RPMI7951 (cell line): ENCODE measurements around the gene ADGRA3. TPM values are rescaled to one million over a fixed set of nuclear protein-coding genes. Genes with fewer than 3 reads are reported as not detected.

Experiments
- DNase-seq: peaks from one replicate; pipeline ENCODE4 v3.0.0-alpha.2; 2012; ENCODE audit warnings: low read depth
- total RNA-seq: library from RNA; depleted of rRNA; stranded (reverse); fragments of >200 nt; shearing (Covaris generic); gene quantifications from 2 replicates; pipeline ENCODE4 v1.2.3, GENCODE V29; 2014; rRNA removed

ADGRA3 gene, protein sequence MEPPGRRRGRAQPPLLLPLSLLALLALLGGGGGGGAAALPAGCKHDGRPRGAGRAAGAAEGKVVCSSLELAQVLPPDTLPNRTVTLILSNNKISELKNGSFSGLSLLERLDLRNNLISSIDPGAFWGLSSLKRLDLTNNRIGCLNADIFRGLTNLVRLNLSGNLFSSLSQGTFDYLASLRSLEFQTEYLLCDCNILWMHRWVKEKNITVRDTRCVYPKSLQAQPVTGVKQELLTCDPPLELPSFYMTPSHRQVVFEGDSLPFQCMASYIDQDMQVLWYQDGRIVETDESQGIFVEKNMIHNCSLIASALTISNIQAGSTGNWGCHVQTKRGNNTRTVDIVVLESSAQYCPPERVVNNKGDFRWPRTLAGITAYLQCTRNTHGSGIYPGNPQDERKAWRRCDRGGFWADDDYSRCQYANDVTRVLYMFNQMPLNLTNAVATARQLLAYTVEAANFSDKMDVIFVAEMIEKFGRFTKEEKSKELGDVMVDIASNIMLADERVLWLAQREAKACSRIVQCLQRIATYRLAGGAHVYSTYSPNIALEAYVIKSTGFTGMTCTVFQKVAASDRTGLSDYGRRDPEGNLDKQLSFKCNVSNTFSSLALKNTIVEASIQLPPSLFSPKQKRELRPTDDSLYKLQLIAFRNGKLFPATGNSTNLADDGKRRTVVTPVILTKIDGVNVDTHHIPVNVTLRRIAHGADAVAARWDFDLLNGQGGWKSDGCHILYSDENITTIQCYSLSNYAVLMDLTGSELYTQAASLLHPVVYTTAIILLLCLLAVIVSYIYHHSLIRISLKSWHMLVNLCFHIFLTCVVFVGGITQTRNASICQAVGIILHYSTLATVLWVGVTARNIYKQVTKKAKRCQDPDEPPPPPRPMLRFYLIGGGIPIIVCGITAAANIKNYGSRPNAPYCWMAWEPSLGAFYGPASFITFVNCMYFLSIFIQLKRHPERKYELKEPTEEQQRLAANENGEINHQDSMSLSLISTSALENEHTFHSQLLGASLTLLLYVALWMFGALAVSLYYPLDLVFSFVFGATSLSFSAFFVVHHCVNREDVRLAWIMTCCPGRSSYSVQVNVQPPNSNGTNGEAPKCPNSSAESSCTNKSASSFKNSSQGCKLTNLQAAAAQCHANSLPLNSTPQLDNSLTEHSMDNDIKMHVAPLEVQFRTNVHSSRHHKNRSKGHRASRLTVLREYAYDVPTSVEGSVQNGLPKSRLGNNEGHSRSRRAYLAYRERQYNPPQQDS (N-terminal part only)
- total RNA-seq, result 12.4 and 12.9 TPM in 2 replicates

DNA sequence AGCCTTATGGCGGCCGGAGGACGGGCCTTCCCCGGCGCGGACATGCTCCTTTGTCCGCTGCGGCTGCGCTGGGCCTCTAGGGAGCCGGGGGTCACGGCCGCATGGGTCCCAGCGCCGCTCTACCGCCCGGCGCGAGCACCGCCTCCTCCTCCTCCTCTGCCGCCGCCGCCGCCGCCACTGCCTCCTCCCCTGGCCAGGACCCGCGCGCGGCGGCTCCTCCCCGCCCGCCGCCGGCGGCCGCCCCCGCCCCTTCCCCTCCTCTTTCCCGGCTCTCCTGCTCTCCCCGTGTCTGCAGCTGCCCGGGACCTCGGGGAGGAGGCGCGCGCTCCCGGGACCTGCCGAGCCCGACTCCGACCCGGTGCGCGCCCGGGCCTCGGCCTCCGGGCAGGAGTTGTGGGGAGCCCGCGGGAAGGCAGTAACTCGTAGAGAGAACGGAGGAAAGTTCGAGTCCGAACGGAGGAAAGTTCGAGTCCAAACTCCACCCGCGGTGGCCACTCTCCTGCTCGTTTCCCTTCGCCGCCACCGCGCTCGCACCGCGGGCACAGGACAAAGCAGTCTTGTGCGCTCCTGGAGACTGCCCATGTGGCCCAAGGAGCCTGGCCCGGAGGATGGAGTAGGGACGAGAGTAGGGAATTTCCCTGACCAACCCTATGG lies at the start of gene ADGRA3:
ADGRA3 (minus strand) TSS at position 179 of the 654 bp plus-strand sequence. CDS start 282 bp downstream, outside the sequence.
- DNase-seq, result peak; percentile 75

- DNase-seq, result no peak
Measured at GRCh38 chr4:22556495-22556894, 40.6 kb upstream of the ADGRA3 start.

DNA sequence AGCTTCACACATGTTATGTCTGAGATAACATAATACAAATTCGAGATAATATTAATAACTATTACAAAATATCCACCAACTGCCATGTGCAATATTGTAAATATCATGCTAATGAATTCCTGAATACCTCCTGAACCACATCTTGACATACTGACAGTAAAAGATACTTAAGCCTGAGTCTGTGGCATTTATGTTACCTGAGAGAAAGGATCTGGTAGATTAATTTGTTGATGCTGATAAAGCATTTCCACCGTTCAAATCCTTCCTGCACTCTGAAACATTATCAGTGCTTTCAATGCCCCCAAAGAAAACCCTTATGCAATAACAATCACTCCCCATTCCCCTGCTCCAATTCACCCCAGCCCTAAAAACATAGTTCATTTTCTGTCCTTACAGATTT lies 38.8 kb upstream of the ADGRA3 start:
- DNase-seq, result no peak

DNA sequence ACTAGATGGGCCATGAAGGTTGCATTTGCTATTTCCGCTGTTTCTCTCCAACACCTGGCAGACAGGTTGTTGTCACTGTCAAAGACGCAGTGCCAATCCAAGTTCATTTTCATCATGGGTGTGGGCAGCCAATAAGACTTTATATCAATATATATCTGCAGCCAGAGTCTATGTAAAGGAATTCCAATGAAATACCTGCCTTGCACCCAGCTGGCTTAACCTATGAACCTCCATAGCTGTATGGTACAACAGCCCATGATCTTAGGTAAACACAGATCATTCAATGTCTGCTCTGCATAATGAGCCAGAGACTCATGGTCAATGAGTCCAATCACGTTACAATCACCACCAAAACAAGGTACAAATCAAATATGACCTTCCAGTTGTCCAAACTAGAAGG lies 37.7 kb upstream of the ADGRA3 start:
- DNase-seq, result no peak

GRCh38 chr4:22552812-22553211 lies 36.9 kb upstream of the ADGRA3 start:
- DNase-seq, result no peak

- no peak for DNase-seq
Measured at GRCh38 chr4:22551550-22551949, 35.7 kb upstream of the ADGRA3 start.

- DNase-seq, result no peak
Measured at GRCh38 chr4:22546299-22546698, 30.4 kb upstream of the ADGRA3 start.

DNA sequence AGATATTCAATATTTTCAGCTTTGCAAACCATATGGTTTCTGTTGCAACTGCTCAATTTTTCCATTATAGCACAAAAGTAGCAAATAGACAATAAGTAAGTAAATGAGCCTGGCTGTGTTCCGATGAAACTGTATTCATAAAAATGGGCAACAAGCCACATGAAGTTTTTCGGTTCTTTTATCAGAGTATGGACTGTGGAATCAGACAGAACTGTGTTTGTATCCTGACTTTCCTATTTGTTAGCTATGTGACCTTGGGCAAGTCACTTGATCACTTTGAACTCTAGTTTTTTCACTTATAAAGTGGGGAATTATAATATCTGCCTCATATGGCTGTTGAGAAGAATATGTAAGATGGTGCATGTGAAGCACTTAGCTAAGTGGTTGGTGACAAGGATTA lies 23.4 kb upstream of the ADGRA3 start:
- DNase-seq, result no peak

- no peak for DNase-seq
Measured at GRCh38 chr4:22537864-22538263, 22.0 kb upstream of the ADGRA3 start.

GRCh38 chr4:22534374-22534773 lies 18.5 kb upstream of the ADGRA3 start:
- no peak for DNase-seq

GRCh38 chr4:22532896-22533295 lies 17.0 kb upstream of the ADGRA3 start:
- no peak for DNase-seq

- no peak for DNase-seq
Measured at GRCh38 chr4:22532117-22532516, 16.3 kb upstream of the ADGRA3 start.

DNA sequence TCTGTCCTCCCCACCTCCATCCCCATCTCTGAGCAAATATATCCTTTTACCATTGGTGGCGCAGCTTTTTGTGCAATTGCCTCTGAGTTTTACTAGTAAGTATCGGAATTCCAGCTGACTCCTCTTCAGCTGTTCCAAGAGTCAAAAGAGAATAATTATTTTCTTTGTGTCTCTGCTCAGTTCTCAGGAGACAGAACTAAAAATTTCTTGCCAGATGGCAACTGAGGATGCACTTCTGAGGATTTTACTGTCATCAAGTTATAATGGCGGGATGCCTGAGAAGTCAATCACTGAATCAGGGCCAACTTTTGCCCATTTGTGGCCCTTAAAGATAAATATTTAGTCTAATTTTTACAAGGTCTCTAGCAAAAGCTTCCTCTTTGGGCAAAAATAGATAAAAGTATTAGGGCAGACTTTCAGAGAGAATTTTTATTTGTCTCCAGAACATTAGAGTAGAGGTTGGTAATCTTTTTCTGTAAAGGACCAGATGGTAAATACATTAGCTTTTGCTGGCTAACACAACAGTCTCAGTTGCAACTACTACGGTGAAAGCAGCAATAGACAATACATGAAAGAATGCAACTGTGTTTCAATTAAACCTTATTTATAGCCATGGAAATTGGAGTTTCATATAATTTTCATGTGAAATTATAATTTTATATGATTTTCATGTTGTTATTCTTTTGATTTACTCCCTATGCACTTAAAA lies 15.6 kb upstream of the ADGRA3 start:
- DNase-seq, result no peak

DNA sequence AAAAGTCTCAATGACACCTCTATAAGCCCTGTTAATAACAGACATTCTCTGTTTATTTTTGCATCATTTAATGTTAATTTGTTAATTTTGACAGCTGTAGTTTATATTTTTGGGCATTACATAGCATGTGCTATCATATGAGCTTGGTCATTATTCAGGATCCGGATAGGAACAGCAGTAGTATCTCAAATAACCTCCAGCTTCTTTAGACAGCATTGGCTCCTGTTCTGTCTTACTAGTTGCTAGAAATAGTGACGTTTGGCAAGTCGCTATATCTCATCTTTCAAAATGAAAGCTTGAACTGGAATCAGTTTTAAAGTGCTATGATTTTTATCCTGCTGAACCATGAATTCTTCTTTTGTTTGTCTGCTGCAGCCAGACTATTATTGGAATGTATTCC lies 9.0 kb upstream of the ADGRA3 start:
- no peak for DNase-seq

GRCh38 chr4:22522706-22523501 lies 7.0 kb upstream of the ADGRA3 start:
- no peak for DNase-seq

GRCh38 chr4:22522206-22522605 lies 6.3 kb upstream of the ADGRA3 start:
- no peak for DNase-seq

- no peak for DNase-seq
Measured at GRCh38 chr4:22521240-22521639, 5.4 kb upstream of the ADGRA3 start.

DNA sequence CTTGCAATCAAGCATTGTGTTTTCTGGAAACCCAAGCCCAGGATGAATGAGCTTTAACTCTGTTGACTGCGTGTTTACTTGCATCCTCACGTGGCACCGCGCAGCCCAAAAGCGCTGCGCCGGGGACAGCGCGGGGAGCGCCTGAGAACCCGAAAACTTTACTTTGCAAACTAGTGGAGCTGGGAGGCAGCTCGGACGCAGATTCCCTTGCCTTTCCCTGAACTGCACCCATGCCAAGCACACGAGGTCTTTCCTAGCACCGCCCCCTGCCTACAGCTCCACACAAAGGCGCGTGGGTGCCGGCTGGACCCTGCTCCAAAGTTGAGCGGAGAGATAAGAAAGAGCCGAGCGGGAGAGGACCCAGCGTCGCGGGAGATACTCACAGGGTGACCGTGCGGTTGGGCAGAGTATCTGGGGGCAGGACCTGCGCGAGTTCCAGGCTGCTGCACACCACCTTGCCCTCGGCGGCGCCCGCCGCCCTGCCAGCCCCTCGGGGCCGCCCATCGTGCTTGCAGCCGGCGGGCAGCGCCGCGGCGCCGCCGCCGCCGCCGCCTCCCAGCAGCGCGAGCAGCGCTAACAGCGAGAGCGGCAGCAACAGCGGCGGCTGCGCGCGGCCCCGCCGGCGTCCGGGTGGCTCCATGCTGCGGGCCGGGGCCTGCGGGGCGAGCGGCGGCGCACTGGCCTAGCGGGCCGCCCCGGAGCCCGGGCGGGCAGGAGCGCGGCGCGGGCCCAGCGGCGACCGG lies 550 bp downstream of the ADGRA3 start:
- DNase-seq, result peak; percentile 71

- peak; percentile 6 for DNase-seq
Measured at GRCh38 chr4:22514481-22514880, 1.4 kb downstream of the ADGRA3 start.
